K562 (cell line): ENCODE measurements around the gene PGAP3. TPM values are rescaled to one million over a fixed set of nuclear protein-coding genes. Genes with fewer than 3 reads are reported as not detected.

Experiments
- ADNP ChIP-seq: fragments of 200-800 bp; sonication (Bioruptor generic); IDR thresholded peaks from 2 replicates; pipeline ENCODE4 v1.6.1; 2016; ENCODE audit warnings: missing genetic modification characterization, missing compliant biosample characterization
- BCL6 ChIP-seq: fragments of 250-450 bp; sonication (Bioruptor Pico); IDR thresholded peaks from 2 replicates; pipeline ENCODE4 v1.4.0; 2020
- BMI1 ChIP-seq: fragments of 150-350 bp; IDR thresholded peaks from 2 replicates; pipeline ENCODE4 v1.6.1; 2014; ENCODE audit warnings: low read length
- CAMTA2 ChIP-seq: fragments of 250-450 bp; sonication (Bioruptor Pico); conservative IDR thresholded peaks from 2 replicates; pipeline ENCODE4 v1.5.1; 2022
- CBX1 ChIP-seq: sonication (generic); IDR thresholded peaks from 2 replicates; pipeline ENCODE4 v1.6.1; 2016; ENCODE audit warnings: antibody characterized with exemption, low read depth, mild to moderate bottlenecking
- E2F3 ChIP-seq: fragments of 250-450 bp; sonication (Bioruptor Pico); IDR thresholded peaks from 2 replicates; pipeline ENCODE4 v1.4.0; 2020; ENCODE audit warnings: mild to moderate bottlenecking
- EP300 ChIP-seq: IDR thresholded peaks from 2 replicates; pipeline ENCODE4 v1.6.1; 2012; ENCODE audit warnings: low read length, improper control_type of control experiment
- FOS ChIP-seq: IDR thresholded peaks from 3 replicates; pipeline ENCODE4 v1.6.1; 2011; ENCODE audit not compliant: insufficient read length; ENCODE audit errors: extremely low read depth
- FOXJ2 ChIP-seq: fragments of 200-800 bp; sonication (Bioruptor generic); IDR thresholded peaks from 2 replicates; pipeline ENCODE4 v1.6.1; 2016; ENCODE audit warnings: missing genetic modification characterization, missing compliant biosample characterization
- HDAC1 ChIP-seq, 2 experiments: fragments of 450-650 bp; IDR thresholded peaks; 2 replicates each; pipeline ENCODE4 v1.6.1; 2016 to 2017; ENCODE audit warnings: inconsistent platforms in 1 of 2, mild to moderate bottlenecking in 1 of 2, moderate library complexity in 1 of 2
- NCOR1 ChIP-seq: fragments of 450-650 bp; IDR thresholded peaks from 2 replicates; pipeline ENCODE4 v1.6.1; 2016; ENCODE audit warnings: mild to moderate bottlenecking, moderate library complexity
- NFE2L1 ChIP-seq: fragments of 450-650 bp; IDR thresholded peaks from 2 replicates; pipeline ENCODE4 v1.6.1; 2016; ENCODE audit warnings: missing genetic modification characterization, low read depth, mild to moderate bottlenecking, missing compliant biosample characterization, moderate library complexity, borderline replicate concordance
- NFIC ChIP-seq: fragments of 450-650 bp; IDR thresholded peaks from 2 replicates; pipeline ENCODE4 v1.6.1; 2017; ENCODE audit warnings: mild to moderate bottlenecking, inconsistent platforms
- NFXL1 ChIP-seq: fragments of 450-650 bp; formaldehyde crosslinking; IDR thresholded peaks from 2 replicates; pipeline ENCODE4 v1.4.0; 2021; ENCODE audit warnings: mild to moderate bottlenecking
- PHB ChIP-seq: fragments of 250-450 bp; sonication (Bioruptor Pico); IDR thresholded peaks from 2 replicates; pipeline ENCODE4 v1.5.0; 2021
- RBFOX2 ChIP-seq: fragments of 200-400 bp; formaldehyde crosslinking; IDR thresholded peaks from 2 replicates; pipeline ENCODE4 v1.6.1; 2017; ENCODE audit warnings: low read depth, mild to moderate bottlenecking, low read length, moderate library complexity
- SAFB ChIP-seq: fragments of 200-400 bp; formaldehyde crosslinking; IDR thresholded peaks from 2 replicates; pipeline ENCODE4 v1.6.1; 2017; ENCODE audit warnings: low read depth, low read length, borderline replicate concordance
- SMAD1 ChIP-seq: fragments of 150-350 bp; IDR thresholded peaks from 2 replicates; pipeline ENCODE4 v1.6.1; 2014; ENCODE audit warnings: low read length, low read depth; ENCODE audit not compliant: partially characterized antibody
- SRSF7 ChIP-seq: fragments of 200-400 bp; formaldehyde crosslinking; optimal IDR thresholded peaks from 2 replicates; pipeline ENCODE3; 2017; ENCODE audit warnings: mild to moderate bottlenecking, low read depth, low read length
- ZBTB17 ChIP-seq: fragments of 450-650 bp; formaldehyde crosslinking; IDR thresholded peaks from 2 replicates; pipeline ENCODE4 v1.4.0; 2020; ENCODE audit warnings: mild to moderate bottlenecking
- ZNF175 ChIP-seq: fragments of 200-800 bp; sonication (Bioruptor generic); IDR thresholded peaks from 2 replicates; pipeline ENCODE4 v1.6.1; 2016; ENCODE audit warnings: low read depth, mild to moderate bottlenecking, missing genetic modification characterization, missing compliant biosample characterization
- ZNF584 ChIP-seq: fragments of 200-800 bp; sonication (Bioruptor generic); IDR thresholded peaks from 2 replicates; pipeline ENCODE4 v1.6.1; 2016; ENCODE audit warnings: low read depth, mild to moderate bottlenecking, missing genetic modification characterization, missing compliant biosample characterization
- polyA plus RNA-seq, 8 experiments: library from polyadenylated mRNA; depleted of rRNA in 4 of 8; stranded (reverse) in 5 of 8; unstranded in 3 of 8; fragments of >200 nt; fragmentation: Nextera tagmentation in 2 of 8; fragmentation: Illumina TruSeq in 1 of 8; extraction: Ambion mirVana in 2 of 8; extraction: Trizol in 1 of 8; gene quantifications; 2 replicates each; pipeline versions ENCODE4 v1.2.1 to v1.2.3, GENCODE V29; 2011 to 2014; ENCODE audit warnings: inconsistent platforms in 1 of 8, missing spikeins in 1 of 8
- total RNA-seq, 7 experiments: library from RNA; depleted of rRNA in 6 of 7; stranded (reverse); fragments of >200 nt in 6 of 7; fragmentation: Illumina TruSeq in 2 of 7; extraction: Trizol in 2 of 7; gene quantifications; 2 replicates each; pipeline versions ENCODE4 v1.2.1 to v1.2.3, GENCODE V29; 2011 to 2021; ENCODE audit warnings: low replicate concordance in 1 of 7
- TF ChIP-seq, protein P1 (sequence below): sonication (generic); formaldehyde crosslinking; IDR thresholded peaks from 2 replicates; pipeline ENCODE4 v1.8.1; 2023; ENCODE audit warnings: mild to moderate bottlenecking, missing genetic modification reagents
- TF ChIP-seq, protein P2 (sequence below): fragments of 450-650 bp; IDR thresholded peaks from 2 replicates; pipeline ENCODE4 v1.6.1; 2016
- TF ChIP-seq, protein P3 (sequence below): IDR thresholded peaks from 2 replicates; pipeline ENCODE4 v1.6.1; 2011; ENCODE audit not compliant: insufficient read length; ENCODE audit errors: extremely low read depth
- TF ChIP-seq, protein P4 (sequence below): IDR thresholded peaks from 2 replicates; pipeline ENCODE4 v1.6.1; 2012; ENCODE audit warnings: low read depth, low read length, improper control_type of control experiment, borderline replicate concordance

PGAP3 gene
- total and polyA plus RNA-seq, 9 of the 15 experiments (the other 6 are each of a cell fraction or from before 2014, with no cell fraction given): 0.38 to 9.4 (median 4.5) TPM

DNA sequence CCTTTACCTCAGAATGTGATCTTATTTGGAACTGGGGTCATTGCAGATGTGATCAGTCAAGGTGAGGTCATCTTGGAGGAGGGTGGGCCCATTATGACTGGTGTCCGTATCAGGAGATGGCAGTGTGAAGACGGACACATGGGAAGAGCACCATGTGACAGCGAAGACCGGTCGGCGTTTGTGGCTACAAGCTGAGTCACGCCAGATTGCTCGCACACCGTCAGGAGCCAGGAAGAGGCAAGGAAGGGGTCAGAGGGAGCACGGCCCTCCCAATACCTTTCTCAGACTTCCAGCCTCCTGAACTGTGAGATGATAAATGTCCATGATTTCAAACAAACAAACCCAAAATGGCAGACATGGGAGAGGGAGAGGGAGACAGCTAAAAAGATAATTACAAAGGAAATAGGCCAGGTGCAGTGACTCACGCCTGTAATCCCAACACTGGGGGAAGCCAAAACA lies 37.7 kb downstream of the PGAP3 start (continued):
- TF ChIP-seq RBFOX2: peak; percentile 39; the same call in 1 of the 2 replicates
- 0 out of 2 replicates have a peak, but pooled peaks have one; percentile 14 for TF ChIP-seq ADNP (tag)
- no peak for TF ChIP-seq BCL6 (CRISPR knock-in tag)
- TF ChIP-seq PHB: no peak
- TF ChIP-seq EP300: peak; percentile 59
- peak; percentile 17; the same call in 1 of the 2 replicates for TF ChIP-seq NFXL1 (CRISPR knock-in tag)
- TF ChIP-seq SMAD1: no peak
- TF ChIP-seq BMI1: no peak
- TF ChIP-seq, protein P1, sequence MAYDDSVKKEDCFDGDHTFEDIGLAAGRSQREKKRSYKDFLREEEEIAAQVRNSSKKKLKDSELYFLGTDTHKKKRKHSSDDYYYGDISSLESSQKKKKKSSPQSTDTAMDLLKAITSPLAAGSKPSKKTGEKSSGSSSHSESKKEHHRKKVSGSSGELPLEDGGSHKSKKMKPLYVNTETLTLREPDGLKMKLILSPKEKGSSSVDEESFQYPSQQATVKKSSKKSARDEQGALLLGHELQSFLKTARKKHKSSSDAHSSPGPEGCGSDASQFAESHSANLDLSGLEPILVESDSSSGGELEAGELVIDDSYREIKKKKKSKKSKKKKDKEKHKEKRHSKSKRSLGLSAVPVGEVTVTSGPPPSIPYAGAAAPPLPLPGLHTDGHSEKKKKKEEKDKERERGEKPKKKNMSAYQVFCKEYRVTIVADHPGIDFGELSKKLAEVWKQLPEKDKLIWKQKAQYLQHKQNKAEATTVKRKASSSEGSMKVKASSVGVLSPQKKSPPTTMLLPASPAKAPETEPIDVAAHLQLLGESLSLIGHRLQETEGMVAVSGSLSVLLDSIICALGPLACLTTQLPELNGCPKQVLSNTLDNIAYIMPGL (CRISPR knock-in tag): no peak
- TF ChIP-seq, protein P2, sequence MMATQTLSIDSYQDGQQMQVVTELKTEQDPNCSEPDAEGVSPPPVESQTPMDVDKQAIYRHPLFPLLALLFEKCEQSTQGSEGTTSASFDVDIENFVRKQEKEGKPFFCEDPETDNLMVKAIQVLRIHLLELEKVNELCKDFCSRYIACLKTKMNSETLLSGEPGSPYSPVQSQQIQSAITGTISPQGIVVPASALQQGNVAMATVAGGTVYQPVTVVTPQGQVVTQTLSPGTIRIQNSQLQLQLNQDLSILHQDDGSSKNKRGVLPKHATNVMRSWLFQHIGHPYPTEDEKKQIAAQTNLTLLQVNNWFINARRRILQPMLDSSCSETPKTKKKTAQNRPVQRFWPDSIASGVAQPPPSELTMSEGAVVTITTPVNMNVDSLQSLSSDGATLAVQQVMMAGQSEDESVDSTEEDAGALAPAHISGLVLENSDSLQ: peak; percentile 96
- peak in 1 of 2 experiments; percentile 92; a peak in 2 of 4 replicates for TF ChIP-seq HDAC1 (IDR thresholded peaks at IDR 0.05)
- peak; percentile 52; the same call in 1 of the 2 replicates for TF ChIP-seq NFE2L1 (tag)
- TF ChIP-seq NFIC: peak; percentile 39
- TF ChIP-seq, protein P3, sequence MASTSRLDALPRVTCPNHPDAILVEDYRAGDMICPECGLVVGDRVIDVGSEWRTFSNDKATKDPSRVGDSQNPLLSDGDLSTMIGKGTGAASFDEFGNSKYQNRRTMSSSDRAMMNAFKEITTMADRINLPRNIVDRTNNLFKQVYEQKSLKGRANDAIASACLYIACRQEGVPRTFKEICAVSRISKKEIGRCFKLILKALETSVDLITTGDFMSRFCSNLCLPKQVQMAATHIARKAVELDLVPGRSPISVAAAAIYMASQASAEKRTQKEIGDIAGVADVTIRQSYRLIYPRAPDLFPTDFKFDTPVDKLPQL: no peak
- peak; percentile 42; the same call in 1 of the 2 replicates for TF ChIP-seq ZNF175
- no peak for TF ChIP-seq FOXJ2
- TF ChIP-seq, protein P4, sequence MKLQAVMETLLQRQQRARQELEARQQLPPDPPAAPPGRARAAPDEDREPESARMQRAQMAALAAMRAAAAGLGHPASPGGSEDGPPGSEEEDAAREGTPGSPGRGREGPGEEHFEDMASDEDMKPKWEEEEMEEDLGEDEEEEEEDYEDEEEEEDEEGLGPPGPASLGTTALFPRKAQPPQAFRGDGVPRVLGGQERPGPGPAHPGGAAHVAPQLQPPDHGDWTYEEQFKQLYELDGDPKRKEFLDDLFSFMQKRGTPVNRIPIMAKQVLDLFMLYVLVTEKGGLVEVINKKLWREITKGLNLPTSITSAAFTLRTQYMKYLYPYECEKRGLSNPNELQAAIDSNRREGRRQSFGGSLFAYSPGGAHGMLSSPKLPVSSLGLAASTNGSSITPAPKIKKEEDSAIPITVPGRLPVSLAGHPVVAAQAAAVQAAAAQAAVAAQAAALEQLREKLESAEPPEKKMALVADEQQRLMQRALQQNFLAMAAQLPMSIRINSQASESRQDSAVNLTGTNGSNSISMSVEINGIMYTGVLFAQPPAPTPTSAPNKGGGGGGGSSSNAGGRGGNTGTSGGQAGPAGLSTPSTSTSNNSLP: no peak; the same call in 1 of the 2 replicates
- peak; percentile 7 for TF ChIP-seq FOS
- no peak for TF ChIP-seq CBX1
- no peak for TF ChIP-seq E2F3
- TF ChIP-seq ZNF584: peak; percentile 74; the same call in 1 of the 2 replicates
- peak; percentile 59; the same call in 1 of the 2 replicates for TF ChIP-seq NCOR1
- TF ChIP-seq ZBTB17 (CRISPR knock-in tag): peak; percentile 51; the same call in 1 of the 2 replicates
- no peak for TF ChIP-seq SAFB
- TF ChIP-seq CAMTA2: no peak
- no peak for TF ChIP-seq SRSF7
